Heart left ventricle (tissue), 16 donors: ENCODE measurements around the gene MRPL18. TPM values are rescaled to one million over a fixed set of nuclear protein-coding genes. Genes with fewer than 3 reads are reported as not detected.
A peak's percentile ranks its signal among the peaks of the same experiment; 100 is the strongest.

ENCODE experiments used
- ATAC-seq, 4 donors: fragments of 200-7000 bp; cut with Tn5 transposase; one replicate each; pipeline ENCODE4 v1.9.1; 2020 to 2022; ENCODE audit warnings: moderate library complexity in 4 of 4, mild to moderate bottlenecking in 3 of 4, moderate number of reproducible peaks in 1 of 4
- DNase-seq, 5 donors: peaks; one replicate each; pipeline ENCODE4 v3.0.0-alpha.2; 2020
- H3K27ac ChIP-seq, 12 donors: fragments of 200-600 bp; sonication (generic) in 4 of 12; one replicate each; pipeline versions ENCODE4 v1.5.0 to v1.8.0; 2016 to 2022; ENCODE audit warnings: mild to moderate bottlenecking in 2 of 12
- H3K27me3 ChIP-seq, 9 donors: fragments of 200-600 bp; sonication (generic) in 2 of 9; one replicate each; pipeline versions ENCODE4 v1.5.1 to v1.8.0; 2016 to 2022; ENCODE audit warnings: mild to moderate bottlenecking in 3 of 9
- H3K36me3 ChIP-seq, 9 donors: fragments of 200-600 bp; sonication (generic) in 2 of 9; one replicate each; pipeline versions ENCODE4 v1.5.0 to v1.8.0; 2018 to 2022; ENCODE audit warnings: mild to moderate bottlenecking in 2 of 9
- H3K4me1 ChIP-seq, 12 donors: fragments of 200-600 bp; sonication (generic) in 4 of 12; one replicate each; pipeline versions ENCODE4 v1.5.0 to v1.8.0; 2016 to 2022; ENCODE audit warnings: mild to moderate bottlenecking in 3 of 12
- H3K4me3 ChIP-seq, 12 donors: fragments of 200-600 bp; sonication (generic) in 4 of 12; one replicate each; pipeline versions ENCODE4 v1.5.0 to v1.8.0; 2017 to 2022; ENCODE audit warnings: mild to moderate bottlenecking in 9 of 12, moderate library complexity in 4 of 12
- H3K9me3 ChIP-seq, 12 donors: fragments of 200-600 bp; sonication (generic) in 4 of 12; one replicate each; pipeline versions ENCODE4 v1.5.0 to v1.8.0; 2016 to 2022; ENCODE audit warnings: mild to moderate bottlenecking in 1 of 12
- CTCF ChIP-seq, 12 donors: fragments of 200-600 bp; sonication (generic) in 4 of 12; IDR thresholded peaks; one replicate each; pipeline versions ENCODE4 v1.5.0 to v1.8.0; 2018 to 2022; ENCODE audit warnings: antibody characterized with exemption in 12 of 12, mild to moderate bottlenecking in 5 of 12
- POLR2A ChIP-seq, 2 donors: fragments of 450-650 bp; IDR thresholded peaks; one replicate each; pipeline ENCODE4 v1.6.1; 2017; ENCODE audit warnings: antibody characterized with exemption in 2 of 2, mild to moderate bottlenecking in 2 of 2, moderate library complexity in 2 of 2
- WGBS, 4 donors: extraction: QIAGEN DNeasy Blood & Tissue Kit in 2 of 4; methylation state at CpG; one replicate each; pipeline versions ENCODE4 v1.1.5 to v1.1.7; 2013 to 2018; 5-methylcytosine and 5-hydroxymethylcytosine counted together
- intact Hi-C, 10 donors: fragments of 100-400 bp; cut with DNase I; formaldehyde crosslinking; loops; one replicate each; pipeline versions ENCODE4 v1.11.1 to v1.14.2; 2022
- polyA plus RNA-seq, 2 donors: library from polyadenylated mRNA; stranded (reverse); fragments of 200-250 nt; gene quantifications; one replicate each; pipeline ENCODE4 v1.2.3, GENCODE V29; 2013
- total RNA-seq, 9 donors: library from RNA; depleted of rRNA in 2 of 9; stranded (reverse); fragments of >200 nt in 2 of 9; fragmentation: NEBNext Ultra II Directional in 3 of 9; extraction: Animal tissue kit (Norgen Biotek cat#: 25700) in 3 of 9; gene quantifications; one replicate each; pipeline versions ENCODE4 v1.1.0 to v1.2.4, GENCODE V29; 2016 to 2023
- donor health status: ischemic (EF 13 %, LVEDD 7.1; RV severe dilation, severe dysfunction).
- donor health status: healthy with polysubstance abuse.
- donor health status: DM: no; HTN: yes; CAD: no.
- donor health status: DM: no; HTN: no; CAD: no.
- donor health status: ischemic (EF 25% LVEDD 6.9; RV normal size, moderate dysfunction).
- donor health status: ischemic (EF 25% LVEDD 5.7; RV mildly dilated, moderate dysfunction).
- donor health status: healthy.
- donor health status: DM: yes; HTN: yes; CAD: no.
- donor health status: ischemic (EF 35%, LVEDD 5.7; RV mildly dilated, moderate dysfunction).
- donor health status: nonischemic (EF 11% LVEDD 7.7; RV severe dilation, severe dysfunction).
- donor health status: DM: yes; HTN: yes; CAD: no.
- donor health status: PGD.
- donor health status: ischemic (EF 29% LVEDD 5.4; RV normal size, mild dysfunction).
- donor health status: nonischemic (EF 23%, LVEDD 6.1; RV moderate dilation, normal function).

MRPL18 gene
- total and polyA plus RNA-seq, 11 donors = 52.4 to 145 (median 61.8) TPM

DNA sequence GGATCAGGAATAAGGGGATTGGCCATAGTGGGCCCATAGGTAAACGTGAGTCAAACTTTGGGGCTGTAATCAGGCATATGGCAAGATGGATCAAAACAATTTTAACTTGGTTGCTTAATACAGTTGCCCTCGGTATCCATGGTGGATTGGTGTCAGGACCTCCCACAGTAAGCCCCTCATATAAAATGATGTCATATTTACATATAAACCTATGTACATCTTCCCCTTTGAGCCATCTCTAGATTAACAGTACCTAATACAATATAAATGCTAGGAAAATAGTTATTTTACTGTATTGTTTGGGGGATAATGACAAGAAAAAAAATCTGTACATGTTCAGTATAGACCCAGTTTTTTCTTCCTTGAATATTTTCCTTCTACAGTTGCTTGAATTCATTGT, 35.9 kb upstream of the MRPL18 start:
- TF ChIP-seq POLR2A (IDR thresholded peaks at IDR 0.05) (no peak), CTCF (IDR thresholded peaks at IDR 0.05) (no peak)
- Histone ChIP-seq H3K27ac (no peak overlapping the region), H3K4me3 (no peak overlapping the region), H3K9me3 (no peaks in the 10 kb centered on the region), H3K27me3 (no peaks in the 10 kb centered on the region), H3K4me1 (no peaks in the 10 kb centered on the region), H3K36me3 (peaks cover 0 to 96% (median 92%) of the 10 kb centered on the region in 9 donors)
- WGBS, 4 donors = 82 to 94% (median 86%) methylated on average over 2 of the region's 2 CpGs
- intact Hi-C loops = no loop called here
- ATAC-seq (no peak), DNase-seq (no peak)

DNA sequence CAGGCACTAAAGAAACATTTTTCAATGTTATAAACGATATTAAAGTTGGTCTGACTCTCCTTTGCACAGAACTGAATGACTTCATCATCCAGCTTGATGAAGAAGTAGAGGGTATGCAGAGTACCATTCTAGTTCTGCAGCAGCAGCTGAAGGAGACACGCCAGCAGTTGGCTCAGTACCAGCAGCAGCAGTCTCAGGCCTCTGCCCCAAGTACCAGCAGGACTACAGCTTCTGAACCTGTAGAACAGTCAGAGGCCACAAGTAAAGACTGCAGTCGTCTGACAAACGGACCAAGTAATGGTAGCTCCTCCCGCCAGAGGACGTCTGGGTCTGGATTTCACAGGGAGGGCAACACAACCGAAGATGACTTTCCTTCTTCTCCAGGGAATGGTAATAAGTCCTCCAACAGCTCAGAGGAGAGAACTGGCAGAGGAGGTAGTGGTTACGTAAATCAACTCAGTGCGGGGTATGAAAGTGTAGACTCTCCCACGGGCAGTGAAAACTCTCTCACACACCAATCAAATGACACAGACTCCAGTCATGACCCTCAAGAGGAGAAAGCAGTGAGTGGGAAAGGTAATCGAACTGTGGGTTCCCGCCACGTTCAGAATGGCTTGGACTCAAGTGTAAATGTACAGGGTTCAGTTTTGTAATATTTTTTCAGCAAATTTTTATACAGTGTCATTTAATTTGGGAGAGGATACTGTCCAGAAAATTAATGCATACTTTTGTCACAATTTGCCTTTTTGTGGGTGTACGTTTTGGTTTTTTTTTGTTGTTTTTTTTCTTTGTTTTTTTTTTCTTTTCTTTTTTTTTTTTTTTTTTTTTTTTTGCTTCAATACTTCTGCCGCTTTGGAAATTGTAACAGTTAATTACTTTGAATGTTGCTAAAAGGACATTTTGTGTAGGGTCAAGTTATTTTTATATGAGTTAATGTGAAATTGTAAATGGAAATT, 35.0 kb upstream of the MRPL18 start:
- peak in 2 of 4 donors; percentile 42 to 44 for ATAC-seq
- DNase-seq = peak in 1 of 5 donors; percentile 40
- intact Hi-C loops = no loop called here
- Histone ChIP-seq H3K36me3 (peaks cover 0 to 88% (median 84%) of the 10 kb centered on the region in 9 donors), H3K27ac (no peak overlapping the region), H3K4me1 (peaks cover 0 to 6% (median 0%) of the 10 kb centered on the region in 12 donors), H3K9me3 (no peaks in the 10 kb centered on the region), H3K4me3 (no peak overlapping the region), H3K27me3 (no peaks in the 10 kb centered on the region)
- 68 to 73% (median 71%) methylated on average over 15 of the region's 15 CpGs for WGBS, 4 donors
- TF ChIP-seq CTCF (IDR thresholded peaks at IDR 0.05) = no peak
- no peak for TF ChIP-seq POLR2A (IDR thresholded peaks at IDR 0.05)

DNA sequence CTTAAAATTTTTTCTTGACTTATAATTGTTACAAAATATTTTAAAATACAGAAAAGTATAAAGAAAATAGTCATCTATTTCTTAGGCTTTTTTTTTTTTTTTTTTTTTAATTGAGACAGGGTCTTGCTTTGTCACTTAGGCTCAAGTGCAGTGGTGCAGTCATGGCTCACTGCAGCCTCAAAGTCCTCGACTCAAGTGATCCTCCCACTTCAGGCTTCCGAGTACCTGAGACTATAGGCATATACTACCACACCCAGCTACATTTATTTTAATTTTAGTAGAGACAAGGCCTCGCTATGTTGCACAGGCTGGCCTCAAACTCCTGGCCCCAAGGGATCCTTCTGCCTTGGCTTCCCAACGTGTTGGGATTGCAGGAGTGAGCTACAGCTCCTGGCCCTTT, 33.8 kb upstream of the MRPL18 start:
- no peak for ATAC-seq
- peaks cover 0 to 76% (median 71%) of the 10 kb centered on the region in 9 donors for H3K36me3 ChIP-seq
- no peak for TF ChIP-seq POLR2A (IDR thresholded peaks at IDR 0.05)
- no peak for TF ChIP-seq CTCF (IDR thresholded peaks at IDR 0.05)

More for the DNA sequence above, 33.8 kb upstream of the MRPL18 start:
- no peak for DNase-seq
- H3K27ac ChIP-seq = no peak overlapping the region
- 79 to 85% (median 82%) methylated on average over 4 of the region's 4 CpGs for WGBS, 4 donors
- peaks cover 0 to 19% (median 8%) of the 10 kb centered on the region in 12 donors for H3K4me1 ChIP-seq
- no peaks in the 10 kb centered on the region for H3K9me3 ChIP-seq
- H3K27me3 ChIP-seq = no peaks in the 10 kb centered on the region
- intact Hi-C loops = no loop called here
- H3K4me3 ChIP-seq = no peak overlapping the region
